ENCODE data around the gene ZNF488. TPM values are rescaled to one million over a fixed set of nuclear protein-coding genes. Genes with fewer than 3 reads are reported as not detected.

ZNF488 gene
- total RNA-seq, 1 donor from 2014 or later, result not detected

DNA sequence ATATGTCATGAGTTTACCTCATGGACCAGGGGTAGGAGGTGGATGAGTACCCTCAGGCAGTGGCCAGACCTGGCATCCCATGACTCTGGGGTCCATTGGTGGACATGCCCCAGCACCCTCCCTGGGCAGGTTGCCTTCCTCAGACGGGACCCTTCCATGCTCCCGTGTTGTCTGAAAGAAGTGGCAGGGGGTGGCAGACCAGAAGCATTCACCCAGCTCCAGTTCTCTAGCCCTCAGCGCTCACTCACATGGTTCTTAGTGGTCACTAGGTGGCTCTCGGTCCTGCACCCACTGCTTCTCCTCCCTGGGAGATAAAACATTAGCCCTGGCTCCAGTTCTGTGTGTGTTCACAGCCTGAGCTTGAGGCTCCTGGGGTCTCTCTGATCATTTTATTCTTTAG lies 29.9 kb downstream of the ZNF488 start:
- Mint-ChIP-seq H3K27me3 (ENCODE audit: insufficient read depth) (no peaks in the 10 kb centered on the region), H3K4me3 (no peak overlapping the region), H3K9me3 (no peaks in the 10 kb centered on the region), H3K4me1 (ENCODE audit: low read depth) (no peaks in the 10 kb centered on the region), H3K27ac (no peak overlapping the region), H3K36me3 (ENCODE audit: low read depth) (no peaks in the 10 kb centered on the region)
- DNase-seq (ENCODE audit: low spot score), result no peak
- intact Hi-C loops (cut with micrococcal nuclease), result no loop called here

DNA sequence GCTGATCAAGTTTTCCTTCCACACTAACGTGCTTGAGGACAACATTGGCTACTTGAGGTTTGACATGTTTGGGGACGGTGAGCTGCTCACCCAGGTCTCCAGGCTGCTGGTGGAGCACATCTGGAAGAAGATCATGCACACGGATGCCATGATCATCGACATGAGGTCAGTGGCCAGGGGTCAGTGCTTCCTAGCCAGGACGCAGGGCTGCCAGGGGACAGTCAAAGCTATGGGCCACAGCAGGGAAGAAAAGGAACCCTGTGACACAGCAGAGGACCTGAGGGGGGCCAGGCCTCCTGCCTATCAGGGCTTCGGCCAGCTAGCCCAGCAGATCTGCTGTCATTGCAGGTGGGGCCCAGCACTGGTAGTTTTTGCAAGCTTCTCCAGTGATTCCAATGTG lies 30.7 kb downstream of the ZNF488 start:
- no peaks in the 10 kb centered on the region for H3K27me3 Mint-ChIP-seq (ENCODE audit: insufficient read depth)
- H3K4me1 Mint-ChIP-seq (ENCODE audit: low read depth), result no peaks in the 10 kb centered on the region
- intact Hi-C loops (cut with micrococcal nuclease), result no loop called here
- no peaks in the 10 kb centered on the region for H3K36me3 Mint-ChIP-seq (ENCODE audit: low read depth)
- H3K4me3 Mint-ChIP-seq, result no peak overlapping the region
- H3K9me3 Mint-ChIP-seq, result no peaks in the 10 kb centered on the region
- no peak overlapping the region for H3K27ac Mint-ChIP-seq
- no peak for DNase-seq (ENCODE audit: low spot score)

DNA sequence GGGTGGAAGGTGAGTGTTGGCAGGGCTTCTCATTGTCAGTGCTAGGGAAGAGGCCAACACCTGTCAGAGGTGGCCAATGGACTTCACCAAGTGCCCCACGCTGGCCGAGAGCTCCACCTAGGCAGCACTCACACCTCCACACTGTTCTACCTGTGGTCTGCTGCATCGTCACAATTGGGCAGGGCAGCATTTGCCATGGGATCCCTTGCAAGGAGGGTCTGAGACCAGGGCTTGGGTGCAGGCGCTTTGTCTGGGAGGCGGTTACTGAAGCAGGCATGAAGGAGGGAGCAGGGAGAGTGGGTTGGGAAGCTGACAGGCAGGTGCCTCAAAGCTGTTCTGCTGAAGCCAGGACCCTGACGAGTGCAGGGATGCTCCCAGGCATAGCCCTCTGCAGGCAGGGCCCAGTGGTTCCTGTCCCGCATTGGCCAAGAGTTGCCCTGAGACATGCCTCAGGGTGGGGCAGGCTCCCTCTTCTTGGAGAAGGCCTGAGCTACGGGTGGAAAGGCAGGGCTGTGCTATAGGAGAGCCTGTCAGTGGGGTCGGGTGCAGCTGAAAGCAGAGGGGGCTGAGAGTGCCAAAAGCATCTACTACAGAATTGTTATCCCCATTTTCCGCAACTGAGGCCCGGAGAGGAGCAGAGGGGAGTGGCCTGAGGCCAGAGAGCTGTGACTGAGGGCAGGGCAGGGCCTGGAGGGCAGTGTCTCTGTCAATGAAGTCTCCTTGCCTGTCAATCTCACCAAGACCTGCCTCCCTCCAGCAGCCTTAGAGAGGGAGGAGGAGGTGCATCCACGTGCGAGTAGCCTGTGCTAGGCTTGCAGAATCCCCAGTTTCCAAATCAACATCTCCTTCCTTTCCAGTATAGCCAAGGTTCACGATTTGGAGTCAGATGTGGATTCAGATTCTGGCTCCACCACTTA lies 31.9 kb downstream of the ZNF488 start:
- no peak for DNase-seq (ENCODE audit: low spot score)
- no peaks in the 10 kb centered on the region for H3K9me3 Mint-ChIP-seq
- H3K36me3 Mint-ChIP-seq (ENCODE audit: low read depth), result no peaks in the 10 kb centered on the region
- intact Hi-C loops (cut with micrococcal nuclease), result no loop called here
- no peak overlapping the region for H3K4me3 Mint-ChIP-seq
- no peak overlapping the region for H3K27ac Mint-ChIP-seq
- H3K27me3 Mint-ChIP-seq (ENCODE audit: insufficient read depth), result no peaks in the 10 kb centered on the region
- no peaks in the 10 kb centered on the region for H3K4me1 Mint-ChIP-seq (ENCODE audit: low read depth)

DNA sequence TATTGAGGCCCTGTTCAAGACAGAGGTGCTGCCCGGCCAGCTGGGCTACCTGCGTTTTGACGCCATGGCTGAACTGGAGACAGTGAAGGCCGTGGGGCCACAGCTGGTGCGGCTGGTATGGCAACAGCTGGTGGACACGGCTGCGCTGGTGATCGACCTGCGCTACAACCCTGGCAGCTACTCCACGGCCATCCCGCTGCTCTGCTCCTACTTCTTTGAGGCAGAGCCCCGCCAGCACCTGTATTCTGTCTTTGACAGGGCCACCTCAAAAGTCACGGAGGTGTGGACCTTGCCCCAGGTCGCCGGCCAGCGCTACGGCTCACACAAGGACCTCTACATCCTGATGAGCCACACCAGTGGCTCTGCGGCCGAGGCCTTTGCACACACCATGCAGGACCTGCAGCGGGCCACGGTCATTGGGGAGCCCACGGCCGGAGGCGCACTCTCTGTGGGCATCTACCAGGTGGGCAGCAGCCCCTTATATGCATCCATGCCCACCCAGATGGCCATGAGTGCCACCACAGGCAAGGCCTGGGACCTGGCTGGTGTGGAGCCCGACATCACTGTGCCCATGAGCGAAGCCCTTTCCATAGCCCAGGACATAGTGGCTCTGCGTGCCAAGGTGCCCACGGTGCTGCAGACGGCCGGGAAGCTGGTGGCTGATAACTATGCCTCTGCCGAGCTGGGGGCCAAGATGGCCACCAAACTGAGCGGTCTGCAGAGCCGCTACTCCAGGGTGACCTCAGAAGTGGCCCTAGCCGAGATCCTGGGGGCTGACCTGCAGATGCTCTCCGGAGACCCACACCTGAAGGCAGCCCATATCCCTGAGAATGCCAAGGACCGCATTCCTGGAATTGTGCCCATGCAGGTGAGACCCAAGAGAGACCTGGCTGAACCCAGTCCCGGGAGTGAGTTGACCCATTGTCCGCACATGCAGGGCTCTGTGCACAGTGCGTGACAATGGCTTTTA lies 33.1 kb downstream of the ZNF488 start:
- no peak overlapping the region for H3K4me3 Mint-ChIP-seq
- no peaks in the 10 kb centered on the region for H3K9me3 Mint-ChIP-seq
- intact Hi-C loops (cut with micrococcal nuclease), result no loop called here
- peaks cover 2% of the 10 kb centered on the region for H3K27me3 Mint-ChIP-seq (ENCODE audit: insufficient read depth)
- H3K36me3 Mint-ChIP-seq (ENCODE audit: low read depth), result no peaks in the 10 kb centered on the region
- no peak overlapping the region for H3K27ac Mint-ChIP-seq
- no peak for DNase-seq (ENCODE audit: low spot score)
- H3K4me1 Mint-ChIP-seq (ENCODE audit: low read depth), result no peaks in the 10 kb centered on the region

DNA sequence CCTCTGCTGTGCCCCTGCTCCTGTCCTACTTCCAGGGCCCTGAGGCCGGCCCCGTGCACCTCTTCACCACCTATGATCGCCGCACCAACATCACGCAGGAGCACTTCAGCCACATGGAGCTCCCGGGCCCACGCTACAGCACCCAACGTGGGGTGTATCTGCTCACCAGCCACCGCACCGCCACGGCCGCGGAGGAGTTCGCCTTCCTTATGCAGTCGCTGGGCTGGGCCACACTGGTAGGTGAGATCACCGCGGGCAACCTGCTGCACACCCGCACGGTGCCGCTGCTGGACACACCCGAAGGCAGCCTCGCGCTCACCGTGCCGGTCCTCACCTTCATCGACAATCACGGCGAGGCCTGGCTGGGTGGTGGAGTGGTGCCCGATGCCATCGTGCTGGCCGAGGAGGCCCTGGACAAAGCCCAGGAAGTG lies 34.1 kb downstream of the ZNF488 start:
- no peak for DNase-seq (ENCODE audit: low spot score)
- H3K27me3 Mint-ChIP-seq (ENCODE audit: insufficient read depth), result peaks cover 2% of the 10 kb centered on the region
- H3K4me1 Mint-ChIP-seq (ENCODE audit: low read depth), result no peaks in the 10 kb centered on the region
- H3K4me3 Mint-ChIP-seq, result no peak overlapping the region
- H3K27ac Mint-ChIP-seq, result no peak overlapping the region
- intact Hi-C loops (cut with micrococcal nuclease), result no loop called here
- no peaks in the 10 kb centered on the region for H3K9me3 Mint-ChIP-seq
- no peaks in the 10 kb centered on the region for H3K36me3 Mint-ChIP-seq (ENCODE audit: low read depth)

DNA sequence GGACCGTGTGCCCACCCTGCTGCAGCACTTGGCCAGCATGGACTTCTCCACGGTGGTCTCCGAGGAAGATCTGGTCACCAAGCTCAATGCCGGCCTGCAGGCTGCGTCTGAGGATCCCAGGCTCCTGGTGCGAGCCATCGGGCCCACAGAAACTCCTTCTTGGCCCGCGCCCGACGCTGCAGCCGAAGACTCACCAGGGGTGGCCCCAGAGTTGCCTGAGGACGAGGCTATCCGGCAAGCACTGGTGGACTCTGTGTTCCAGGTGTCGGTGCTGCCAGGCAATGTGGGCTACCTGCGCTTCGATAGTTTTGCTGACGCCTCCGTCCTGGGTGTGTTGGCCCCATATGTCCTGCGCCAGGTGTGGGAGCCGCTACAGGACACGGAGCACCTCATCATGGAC lies 34.6 kb downstream of the ZNF488 start:
- Mint-ChIP-seq H3K4me3 (no peak overlapping the region), H3K4me1 (ENCODE audit: low read depth) (no peaks in the 10 kb centered on the region), H3K36me3 (ENCODE audit: low read depth) (no peaks in the 10 kb centered on the region), H3K27ac (no peak overlapping the region), H3K27me3 (ENCODE audit: insufficient read depth) (peaks cover 2% of the 10 kb centered on the region), H3K9me3 (no peaks in the 10 kb centered on the region)
- intact Hi-C loops (cut with micrococcal nuclease), result no loop called here
- DNase-seq (ENCODE audit: low spot score), result no peak

DNA sequence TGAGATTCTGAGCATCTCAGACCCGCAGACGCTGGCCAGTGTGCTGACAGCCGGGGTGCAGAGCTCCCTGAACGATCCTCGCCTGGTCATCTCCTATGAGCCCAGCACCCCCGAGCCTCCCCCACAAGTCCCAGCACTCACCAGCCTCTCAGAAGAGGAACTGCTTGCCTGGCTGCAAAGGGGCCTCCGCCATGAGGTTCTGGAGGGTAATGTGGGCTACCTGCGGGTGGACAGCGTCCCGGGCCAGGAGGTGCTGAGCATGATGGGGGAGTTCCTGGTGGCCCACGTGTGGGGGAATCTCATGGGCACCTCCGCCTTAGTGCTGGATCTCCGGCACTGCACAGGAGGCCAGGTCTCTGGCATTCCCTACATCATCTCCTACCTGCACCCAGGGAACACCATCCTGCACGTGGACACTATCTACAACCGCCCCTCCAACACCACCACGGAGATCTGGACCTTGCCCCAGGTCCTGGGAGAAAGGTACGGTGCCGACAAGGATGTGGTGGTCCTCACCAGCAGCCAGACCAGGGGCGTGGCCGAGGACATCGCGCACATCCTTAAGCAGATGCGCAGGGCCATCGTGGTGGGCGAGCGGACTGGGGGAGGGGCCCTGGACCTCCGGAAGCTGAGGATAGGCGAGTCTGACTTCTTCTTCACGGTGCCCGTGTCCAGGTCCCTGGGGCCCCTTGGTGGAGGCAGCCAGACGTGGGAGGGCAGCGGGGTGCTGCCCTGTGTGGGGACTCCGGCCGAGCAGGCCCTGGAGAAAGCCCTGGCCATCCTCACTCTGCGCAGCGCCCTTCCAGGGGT lies 35.2 kb downstream of the ZNF488 start:
- H3K27me3 Mint-ChIP-seq (ENCODE audit: insufficient read depth), result peaks cover 2% of the 10 kb centered on the region
- no peaks in the 10 kb centered on the region for H3K4me1 Mint-ChIP-seq (ENCODE audit: low read depth)
- DNase-seq (ENCODE audit: low spot score), result no peak
- H3K36me3 Mint-ChIP-seq (ENCODE audit: low read depth), result no peaks in the 10 kb centered on the region
- no peak overlapping the region for H3K27ac Mint-ChIP-seq
- H3K4me3 Mint-ChIP-seq, result no peak overlapping the region
- no peaks in the 10 kb centered on the region for H3K9me3 Mint-ChIP-seq
- intact Hi-C loops (cut with micrococcal nuclease), result no loop called here

DNA sequence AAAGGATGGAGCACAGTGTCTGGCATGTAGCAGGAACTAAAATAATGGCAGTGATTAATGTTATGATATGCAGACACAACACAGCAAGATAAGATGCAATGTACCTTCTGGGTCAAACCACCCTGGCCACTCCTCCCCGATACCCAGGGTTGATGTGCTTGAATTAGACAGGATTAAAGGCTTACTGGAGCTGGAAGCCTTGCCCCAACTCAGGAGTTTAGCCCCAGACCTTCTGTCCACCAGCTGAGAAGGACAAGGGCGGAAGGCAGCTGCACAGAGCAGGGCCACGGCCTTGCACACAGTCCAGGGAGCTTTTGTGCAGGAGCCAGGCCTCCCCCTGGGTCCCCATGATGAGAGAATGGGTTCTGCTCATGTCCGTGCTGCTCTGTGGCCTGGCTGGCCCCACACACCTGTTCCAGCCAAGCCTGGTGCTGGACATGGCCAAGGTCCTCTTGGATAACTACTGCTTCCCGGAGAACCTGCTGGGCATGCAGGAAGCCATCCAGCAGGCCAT lies 35.9 kb downstream of the ZNF488 start, which contains the start of gene RBP3:
TSS of gene RBP3 (plus strand) at position 226 of the 514 bp plus-strand sequence. CDS start at position 348, 122 bp downstream.
- H3K4me3 Mint-ChIP-seq, result no peak within 1 kb of the TSS
- H3K27ac Mint-ChIP-seq, result no peak within 1 kb of the TSS
- peaks cover 2% of the 10 kb centered on the region for H3K27me3 Mint-ChIP-seq (ENCODE audit: insufficient read depth)
- intact Hi-C loops (cut with micrococcal nuclease), result no loop called here
- H3K4me1 Mint-ChIP-seq (ENCODE audit: low read depth), result no peaks in the 10 kb centered on the region
- no peak for DNase-seq (ENCODE audit: low spot score)
- H3K36me3 Mint-ChIP-seq (ENCODE audit: low read depth), result no peaks in the 10 kb centered on the region
- no peaks in the 10 kb centered on the region for H3K9me3 Mint-ChIP-seq

DNA sequence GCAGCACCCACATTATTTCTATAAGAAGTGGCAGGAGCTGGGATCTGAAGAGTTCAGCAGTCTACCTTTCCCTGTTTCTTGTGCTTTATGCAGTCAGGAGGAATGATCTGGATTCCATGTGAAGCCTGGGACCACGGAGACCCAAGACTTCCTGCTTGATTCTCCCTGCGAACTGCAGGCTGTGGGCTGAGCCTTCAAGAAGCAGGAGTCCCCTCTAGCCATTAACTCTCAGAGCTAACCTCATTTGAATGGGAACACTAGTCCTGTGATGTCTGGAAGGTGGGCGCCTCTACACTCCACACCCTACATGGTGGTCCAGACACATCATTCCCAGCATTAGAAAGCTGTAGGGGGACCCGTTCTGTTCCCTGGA lies 36.8 kb downstream of the ZNF488 start:
- H3K4me1 Mint-ChIP-seq (ENCODE audit: low read depth), result no peaks in the 10 kb centered on the region
- no peaks in the 10 kb centered on the region for H3K9me3 Mint-ChIP-seq
- intact Hi-C loops (cut with micrococcal nuclease), result no loop called here
- DNase-seq (ENCODE audit: low spot score), result no peak
- no peak overlapping the region for H3K27ac Mint-ChIP-seq
- peaks cover 2% of the 10 kb centered on the region for H3K27me3 Mint-ChIP-seq (ENCODE audit: insufficient read depth)
- H3K36me3 Mint-ChIP-seq (ENCODE audit: low read depth), result no peaks in the 10 kb centered on the region
- no peak overlapping the region for H3K4me3 Mint-ChIP-seq

DNA sequence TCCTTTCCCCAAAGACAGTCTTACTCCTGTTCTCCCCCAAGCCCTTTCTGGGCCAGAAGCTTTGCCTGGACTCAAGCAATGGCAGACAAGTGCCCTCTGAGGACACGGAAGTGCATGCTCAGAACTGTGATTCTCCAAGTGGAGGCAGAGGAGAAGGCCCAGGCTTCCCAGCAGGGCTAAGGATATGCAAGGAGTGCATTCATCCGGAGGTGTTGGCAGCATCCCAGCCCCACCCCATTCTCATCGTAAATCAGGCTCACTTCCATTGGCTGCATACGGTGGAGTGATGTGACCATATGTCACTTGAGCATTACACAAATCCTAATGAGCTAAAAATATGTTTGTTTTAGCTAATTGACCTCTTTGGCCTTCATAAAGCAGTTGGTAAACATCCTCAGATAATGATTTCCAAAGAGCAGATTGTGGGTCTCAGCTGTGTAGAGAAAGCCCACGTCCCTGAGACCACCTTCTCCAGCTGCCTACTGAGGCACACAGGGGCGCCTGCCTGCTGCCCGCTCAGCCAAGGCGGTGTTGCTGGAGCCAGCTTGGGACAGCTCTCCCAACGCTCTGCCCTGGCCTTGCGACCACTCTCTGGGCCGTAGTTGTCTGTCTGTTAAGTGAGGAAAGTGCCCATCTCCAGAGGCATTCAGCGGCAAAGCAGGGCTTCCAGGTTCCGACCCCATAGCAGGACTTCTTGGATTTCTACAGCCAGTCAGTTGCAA lies 37.4 kb downstream of the ZNF488 start:
- Mint-ChIP-seq H3K4me1 (ENCODE audit: low read depth) (no peaks in the 10 kb centered on the region), H3K9me3 (no peaks in the 10 kb centered on the region), H3K4me3 (no peak overlapping the region), H3K36me3 (ENCODE audit: low read depth) (no peaks in the 10 kb centered on the region), H3K27me3 (ENCODE audit: insufficient read depth) (peaks cover 2% of the 10 kb centered on the region), H3K27ac (no peak overlapping the region)
- no peak for DNase-seq (ENCODE audit: low spot score)
- intact Hi-C loops (cut with micrococcal nuclease), result no loop called here

DNA sequence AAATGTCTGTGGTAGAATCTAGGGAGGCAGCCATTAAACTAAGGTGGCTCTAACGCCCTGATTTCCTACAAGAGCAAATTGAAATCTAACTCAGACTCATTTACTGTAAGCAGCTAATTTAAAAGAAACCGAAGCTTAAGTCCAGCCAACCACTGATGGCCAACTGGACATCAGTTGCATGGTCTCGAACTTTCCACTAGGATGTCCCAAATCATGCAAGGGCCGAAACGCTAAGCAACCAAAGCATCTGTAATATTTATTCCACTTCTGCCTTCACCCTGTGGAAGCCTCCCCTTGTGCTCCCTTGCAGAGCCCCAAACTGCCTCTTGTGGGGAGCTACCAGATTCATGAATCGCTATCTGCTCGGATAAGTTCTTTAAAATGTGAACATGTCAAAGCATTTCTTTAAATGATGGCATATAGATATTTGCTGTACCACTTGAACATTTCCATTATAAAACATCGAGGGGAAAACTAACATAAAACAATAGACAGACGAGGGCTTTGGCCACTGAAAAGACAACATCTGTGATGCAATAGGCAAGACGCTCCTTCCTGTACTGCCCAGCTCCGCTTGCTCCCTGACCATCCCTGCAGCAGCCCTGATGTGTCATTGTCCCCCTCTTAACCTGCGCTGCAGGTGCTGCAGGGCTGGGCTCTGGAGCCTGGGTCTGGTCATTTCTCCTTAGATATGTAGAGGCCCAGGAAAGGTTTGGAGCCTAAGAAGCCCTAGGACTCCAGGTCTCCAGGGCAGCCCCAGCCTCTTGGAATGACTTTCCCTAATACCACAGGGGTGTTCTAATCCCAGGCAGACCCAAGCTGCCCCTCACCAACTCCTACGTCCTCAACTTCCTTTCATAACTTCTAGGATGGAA lies 38.9 kb downstream of the ZNF488 start:
- Mint-ChIP-seq H3K36me3 (ENCODE audit: low read depth) (no peaks in the 10 kb centered on the region), H3K4me3 (no peak overlapping the region), H3K9me3 (no peaks in the 10 kb centered on the region), H3K4me1 (ENCODE audit: low read depth) (no peaks in the 10 kb centered on the region), H3K27me3 (ENCODE audit: insufficient read depth) (peaks cover 2% of the 10 kb centered on the region), H3K27ac (no peak overlapping the region)
- DNase-seq (ENCODE audit: low spot score), result no peak
- intact Hi-C loops (cut with micrococcal nuclease), result no loop called here

Measured in activated T-helper 1 cell treated with anti-CD3 and anti-CD28 coated beads, Interleukin-12 subunit alpha, Interleukin-12 subunit beta, Interleukin-2, Interleukin-4 antibody, amounts not matched to agents 30 ng/mL and 10 ng/mL and 1 ng/mL, durations not matched to agents 14 hours and 24 hours and 36 hours (primary cell).